IPS DF 19.7 (cell line): ENCODE results near the gene DYNC1LI2.
"Not testable (repeated sequence)": the region's sequence is repeated elsewhere in the genome, so short reads cannot be mapped to it uniquely, and the experiment has no call there.

Source experiments
- DNase-seq: peaks from one replicate; pipeline ENCODE4 v3.0.0-alpha.2; 2013; ENCODE audit warnings: low read depth, low spot score

Gene DYNC1LI2

GRCh38 chr16:66696669-66697630 is 54.5 kb downstream of the DYNC1LI2 start, which contains the start of gene CMTM4:
CMTM4 (minus strand) TSS chr16:66696743; CDS start chr16:66696525, 218 bp downstream.
- no peak for DNase-seq

DNA sequence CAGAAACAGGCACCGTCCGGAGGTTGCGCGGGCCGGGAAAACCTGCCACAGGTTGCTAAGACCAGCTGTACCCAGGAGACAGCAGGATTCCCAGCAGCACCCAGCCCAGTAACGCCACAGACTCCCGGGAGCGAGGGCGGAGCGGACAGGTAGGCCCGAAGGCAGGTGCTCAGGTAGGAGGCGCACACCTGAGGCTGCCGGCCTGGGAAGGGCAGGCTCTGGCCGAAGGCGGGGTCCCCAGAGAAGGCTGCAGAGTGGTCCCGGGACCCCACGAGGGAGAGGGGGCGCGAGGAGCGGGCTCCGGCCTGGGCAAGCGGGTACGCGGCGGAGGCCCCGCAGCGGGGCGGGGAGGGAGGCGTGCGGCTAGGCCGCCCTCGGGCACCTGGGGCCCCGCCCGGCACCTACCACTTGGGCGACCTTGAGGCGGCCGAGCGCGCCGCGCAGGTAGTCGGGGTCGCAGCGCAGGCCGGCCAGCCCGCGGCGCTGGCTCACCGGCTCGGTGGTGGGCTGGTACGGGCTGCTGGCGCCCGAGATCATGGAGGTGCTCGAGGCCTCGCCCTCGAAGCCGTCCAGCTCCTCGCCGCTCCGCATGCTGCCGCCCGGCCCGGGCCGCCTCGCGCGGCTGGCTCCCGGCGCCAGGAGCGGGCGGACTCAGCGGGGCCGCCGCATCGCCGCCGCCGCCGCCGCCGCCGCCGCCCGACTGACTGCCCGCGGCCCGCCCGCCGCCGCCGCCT is 55.3 kb downstream of the DYNC1LI2 start:
- no peak for DNase-seq

DNA sequence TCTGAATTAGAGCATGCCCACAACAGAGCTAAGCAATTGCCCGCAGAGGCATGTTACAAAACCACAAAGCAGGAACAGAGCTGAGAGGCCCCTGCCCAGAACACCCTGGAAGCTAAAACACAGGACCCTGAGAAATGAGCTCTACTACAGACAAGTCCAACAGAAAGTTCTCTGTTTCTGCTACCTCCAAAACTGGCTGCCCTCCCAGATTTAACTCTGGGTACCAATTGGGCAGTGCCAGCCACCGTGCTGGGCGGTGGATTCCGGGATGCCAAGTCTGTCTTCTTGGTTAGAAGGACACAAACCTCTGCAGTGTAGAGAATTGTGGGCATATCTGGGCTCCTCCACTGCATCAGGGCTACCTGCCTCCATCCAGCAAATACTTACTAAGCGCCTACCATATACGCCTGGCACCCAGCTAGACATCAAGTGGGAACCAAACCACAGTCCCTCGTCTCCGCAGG is 55.9 kb downstream of the DYNC1LI2 start:
- DNase-seq = no peak

- no peak for DNase-seq
Measured at GRCh38 chr16:66693149-66693548, 58.3 kb downstream of the DYNC1LI2 start.

GRCh38 chr16:66692341-66692740 is 59.1 kb downstream of the DYNC1LI2 start:
- DNase-seq = no peak

- DNase-seq = no peak
Measured at GRCh38 chr16:66691234-66691633, 60.2 kb downstream of the DYNC1LI2 start.

GRCh38 chr16:66690106-66690847 is 61.1 kb downstream of the DYNC1LI2 start:
- no peak for DNase-seq

DNA sequence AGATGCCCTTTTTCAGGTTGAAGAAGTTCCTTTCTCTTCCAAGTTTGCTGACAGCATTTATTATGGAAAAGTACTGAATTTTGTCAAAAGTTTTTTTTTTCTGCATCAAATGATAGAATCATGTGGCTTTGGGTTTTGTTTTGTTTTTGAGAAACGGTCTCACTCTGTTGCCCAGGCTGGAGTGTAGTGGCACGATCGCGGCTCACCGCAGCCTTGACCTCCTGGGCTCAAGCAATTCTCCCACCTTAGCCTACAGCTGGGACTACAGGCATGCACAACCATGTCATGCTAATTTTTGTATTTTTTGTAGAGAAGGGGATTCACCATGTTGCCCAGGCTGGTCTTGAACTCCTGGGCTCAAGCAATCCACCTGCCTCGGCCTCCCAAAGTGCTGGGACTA is 62.1 kb downstream of the DYNC1LI2 start:
- no peak for DNase-seq

- DNase-seq = no peak
Measured at GRCh38 chr16:66687906-66688625, 63.3 kb downstream of the DYNC1LI2 start.

- DNase-seq = not testable (repeated sequence)
Measured at GRCh38 chr16:66685501-66686115, 65.8 kb downstream of the DYNC1LI2 start.

- no peak for DNase-seq
Measured at GRCh38 chr16:66682271-66682670, 69.1 kb downstream of the DYNC1LI2 start.

DNA sequence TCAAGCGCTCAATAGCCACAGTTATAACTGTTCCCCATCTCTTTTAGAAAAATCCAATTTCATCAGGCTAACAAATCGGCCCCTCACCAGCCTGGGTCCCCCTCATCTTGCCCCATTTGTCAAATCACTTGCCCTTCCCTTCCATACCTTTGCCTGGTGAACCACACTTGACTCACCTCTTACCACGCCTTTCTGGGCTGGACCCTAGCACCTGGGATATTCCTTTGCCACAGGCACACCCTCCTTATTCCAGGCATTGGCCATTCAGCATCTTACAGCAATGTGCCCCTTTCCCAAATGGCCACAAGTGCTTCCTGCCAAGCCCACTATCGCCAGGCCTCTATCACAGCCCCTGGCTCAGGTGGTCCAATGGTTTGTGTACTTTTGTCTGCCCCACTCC is 69.7 kb downstream of the DYNC1LI2 start:
- DNase-seq = no peak

DNA sequence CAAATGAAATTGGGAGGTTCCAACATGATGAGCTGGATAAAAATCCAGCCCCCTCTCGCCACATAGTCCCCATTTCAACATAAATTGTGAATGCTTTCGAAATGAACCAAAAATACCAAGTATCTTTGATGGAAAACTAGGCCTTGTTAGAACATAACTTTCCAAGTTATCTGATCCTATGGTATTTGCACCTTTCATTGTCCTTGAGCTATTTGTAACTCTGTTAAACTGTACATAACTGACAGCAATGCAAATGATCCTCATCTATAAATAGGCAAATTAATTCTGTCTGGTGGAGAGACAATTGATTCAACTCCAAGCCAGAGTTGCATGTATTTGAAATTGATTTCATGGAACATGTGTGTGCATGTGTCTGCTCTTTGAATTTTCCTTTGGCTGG is 73.1 kb downstream of the DYNC1LI2 start:
- DNase-seq = no peak

DNA sequence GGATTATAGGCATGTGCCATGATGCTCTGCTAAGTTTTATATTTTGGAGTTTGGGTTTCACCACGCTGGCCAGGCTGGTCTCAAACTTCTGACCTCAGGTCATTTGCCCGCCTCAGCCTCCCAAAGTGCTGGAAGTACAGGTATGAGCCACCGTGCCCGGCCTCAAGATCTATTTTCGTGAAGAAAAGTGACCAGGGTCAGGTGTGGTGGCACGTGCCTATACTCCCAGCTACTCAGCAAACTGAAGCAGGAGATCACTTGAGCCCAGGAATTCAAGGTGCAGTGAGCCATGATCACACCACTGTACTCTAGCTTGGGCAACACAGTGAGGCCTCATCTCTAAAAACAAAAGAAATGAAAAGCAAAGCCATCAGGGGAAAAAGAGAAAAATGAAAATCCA is 73.6 kb downstream of the DYNC1LI2 start:
- DNase-seq = no peak

- no peak for DNase-seq
Measured at GRCh38 chr16:66677179-66677578, 74.2 kb downstream of the DYNC1LI2 start.

DNA sequence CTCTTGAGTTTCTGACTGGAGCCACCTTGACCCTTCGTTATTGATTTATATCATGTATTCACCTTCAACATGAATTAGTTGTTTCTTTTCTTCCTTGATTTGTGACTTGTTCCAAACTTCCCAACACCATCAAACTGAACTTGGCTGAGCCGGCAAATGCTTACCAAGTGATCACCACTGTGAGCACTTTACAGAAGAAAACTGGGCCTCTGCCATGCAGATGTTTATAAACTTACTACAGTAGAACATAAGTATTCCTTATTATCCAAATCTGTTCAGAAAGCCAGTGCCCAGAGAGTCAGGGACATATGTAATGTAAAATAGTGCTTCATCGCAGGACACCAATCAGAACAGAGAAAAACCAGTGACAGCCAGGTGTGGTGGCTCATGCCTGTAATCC is 74.8 kb downstream of the DYNC1LI2 start:
- DNase-seq = no peak

GRCh38 chr16:66673691-66674090 is 77.7 kb downstream of the DYNC1LI2 start:
- DNase-seq = no peak
